GM19452 (cell line): ENCODE data around the gene EPB41L2.
"Not testable (repeated sequence)": the region's sequence is repeated elsewhere in the genome, so short reads cannot be mapped to it uniquely, and the experiment has no call there.

Experiments used
- ATAC-seq: cut with Tn5 transposase; IDR thresholded peaks from one replicate; pipeline ENCODE4 v1.9.1; 2021; ENCODE audit not compliant: unreplicated experiment

The EPB41L2 gene

GRCh38 chr6:131037194-131037897 is 25.7 kb downstream of the EPB41L2 start:
- ATAC-seq: no peak

- no peak for ATAC-seq
Measured at GRCh38 chr6:131036601-131037000, 26.4 kb downstream of the EPB41L2 start.

GRCh38 chr6:131036143-131036542 is 26.9 kb downstream of the EPB41L2 start:
- no peak for ATAC-seq

GRCh38 chr6:131035582-131035981 is 27.5 kb downstream of the EPB41L2 start:
- no peak for ATAC-seq

- no peak for ATAC-seq
Measured at GRCh38 chr6:131033631-131034030, 29.4 kb downstream of the EPB41L2 start.

GRCh38 chr6:131029626-131030297 is 33.3 kb downstream of the EPB41L2 start:
- ATAC-seq: peak; percentile 90

GRCh38 chr6:131027326-131027725 is 35.7 kb downstream of the EPB41L2 start:
- ATAC-seq: no peak

GRCh38 chr6:131026243-131026642 is 36.8 kb downstream of the EPB41L2 start:
- ATAC-seq: no peak

GRCh38 chr6:131024565-131024964 is 38.5 kb downstream of the EPB41L2 start:
- peak; percentile 58 for ATAC-seq

- peak; percentile 19 for ATAC-seq
Measured at GRCh38 chr6:131023834-131024504, 39.1 kb downstream of the EPB41L2 start.

- no peak for ATAC-seq
Measured at GRCh38 chr6:131022691-131023090, 40.4 kb downstream of the EPB41L2 start.

GRCh38 chr6:131017962-131018361 is 45.1 kb downstream of the EPB41L2 start:
- no peak for ATAC-seq

- ATAC-seq: no peak
Measured at GRCh38 chr6:131015630-131016263, 47.3 kb downstream of the EPB41L2 start.

GRCh38 chr6:131015025-131015591 is 47.9 kb downstream of the EPB41L2 start:
- no peak for ATAC-seq

- ATAC-seq: no peak
Measured at GRCh38 chr6:131014080-131014776, 48.8 kb downstream of the EPB41L2 start.

- ATAC-seq: no peak
Measured at GRCh38 chr6:131013495-131013894, 49.5 kb downstream of the EPB41L2 start.

GRCh38 chr6:131009790-131010189 is 53.3 kb downstream of the EPB41L2 start:
- ATAC-seq: no peak

- ATAC-seq: not testable (repeated sequence)
Measured at GRCh38 chr6:131008965-131009364, 54.1 kb downstream of the EPB41L2 start.

GRCh38 chr6:131007964-131008363 is 55.1 kb downstream of the EPB41L2 start:
- ATAC-seq: not testable (repeated sequence)

GRCh38 chr6:131007286-131007685 is 55.8 kb downstream of the EPB41L2 start:
- ATAC-seq: no peak
